NT2/D1 (cell line): Measurements from ENCODE around the gene MADCAM1.

Experiments
- SUZ12 ChIP-seq: IDR thresholded peaks from 2 replicates; pipeline ENCODE4 v1.6.1; 2011; ENCODE audit not compliant: insufficient read length, insufficient read depth; ENCODE audit errors: extremely low read depth
- YY1 ChIP-seq: IDR thresholded peaks from 2 replicates; pipeline ENCODE4 v1.6.1; 2011; ENCODE audit not compliant: insufficient read length, insufficient read depth
- ZNF274 ChIP-seq: IDR thresholded peaks from 2 replicates; pipeline ENCODE4 v1.6.1; 2011; ENCODE audit warnings: mild to moderate bottlenecking, low read depth, low read length

DNA sequence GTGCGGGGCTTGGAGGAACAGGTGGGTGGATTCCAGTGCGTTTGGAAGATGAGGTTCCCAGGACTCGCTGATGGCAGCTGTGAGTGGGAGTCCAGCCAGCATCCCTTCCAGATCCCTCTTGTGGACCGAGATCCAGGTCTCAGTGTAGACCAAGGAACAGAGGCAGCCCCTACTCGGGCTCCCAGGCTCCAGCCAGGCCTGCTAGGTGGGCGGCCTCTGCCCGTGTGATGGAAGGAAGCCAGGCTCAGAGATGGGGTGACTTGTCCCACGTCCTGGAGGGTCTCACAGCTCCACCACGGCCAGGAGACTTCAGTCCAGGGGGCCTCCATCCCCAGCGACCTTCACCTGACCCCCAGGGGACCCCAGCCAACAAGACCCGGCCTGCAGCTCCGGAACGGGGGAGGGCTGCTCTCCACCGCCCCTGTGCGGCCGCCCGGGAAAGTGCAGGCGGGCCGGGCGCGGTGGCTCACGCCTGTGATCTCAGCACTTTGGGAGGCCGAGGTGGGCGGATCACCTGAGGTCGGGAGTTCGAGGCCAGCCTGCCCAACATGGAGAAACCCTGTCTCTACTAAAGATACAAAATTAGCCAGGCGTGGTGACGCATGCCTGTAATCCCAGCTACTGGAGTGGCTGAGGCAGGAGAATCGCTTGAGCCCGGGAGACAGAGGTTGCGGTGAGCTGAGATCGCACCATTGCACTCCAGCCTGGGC is 729 bp upstream of the MADCAM1 start:
- no peak for TF ChIP-seq YY1
- no peak for TF ChIP-seq ZNF274
- no peak for TF ChIP-seq SUZ12
